ENCODE data around the gene MCU.
"Not testable (repeated sequence)": the region's sequence is repeated elsewhere in the genome, so short reads cannot be mapped to it uniquely, and the experiment has no call there.

The MCU gene

GRCh38 chr10:72686430-72686829 lies 5.5 kb upstream of the MCU start:
- not testable (repeated sequence) for DNase-seq (ENCODE audit: low read depth in 1 of 2, low spot score in 1 of 2)

GRCh38 chr10:72687035-72687434 lies 4.9 kb upstream of the MCU start:
- DNase-seq (ENCODE audit: low read depth in 1 of 2, low spot score in 1 of 2), result no peak

- DNase-seq (ENCODE audit: low read depth in 1 of 2, low spot score in 1 of 2), result no peak
Observed at GRCh38 chr10:72688208-72688651, 3.7 kb upstream of the MCU start.

- DNase-seq (ENCODE audit: low read depth in 1 of 2, low spot score in 1 of 2), result no peak
Observed at GRCh38 chr10:72689660-72690059, 2.3 kb upstream of the MCU start.

- no peak for DNase-seq (ENCODE audit: low read depth in 1 of 2, low spot score in 1 of 2)
Observed at GRCh38 chr10:72690071-72690755, 1.7 kb upstream of the MCU start.

- no peak for DNase-seq (ENCODE audit: low read depth in 1 of 2, low spot score in 1 of 2)
Observed at GRCh38 chr10:72691470-72691862, 477 bp upstream of the MCU start.

- no peak for DNase-seq (ENCODE audit: low read depth in 1 of 2, low spot score in 1 of 2)
Observed at GRCh38 chr10:72692744-72692993, 726 bp downstream of the MCU start.

GRCh38 chr10:72692994-72693781 lies 1.2 kb downstream of the MCU start:
- DNase-seq (ENCODE audit: low read depth in 1 of 2, low spot score in 1 of 2), result no peak

- DNase-seq (ENCODE audit: low read depth in 1 of 2, low spot score in 1 of 2), result no peak
Observed at GRCh38 chr10:72694476-72695369, 2.8 kb downstream of the MCU start.

- no peak for DNase-seq (ENCODE audit: low read depth in 1 of 2, low spot score in 1 of 2)
Observed at GRCh38 chr10:72695496-72695895, 3.6 kb downstream of the MCU start.

GRCh38 chr10:72697716-72698115 lies 5.8 kb downstream of the MCU start:
- no peak for DNase-seq (ENCODE audit: low read depth in 1 of 2, low spot score in 1 of 2)

GRCh38 chr10:72702465-72702864 lies 10.5 kb downstream of the MCU start:
- DNase-seq (ENCODE audit: low read depth in 1 of 2, low spot score in 1 of 2), result not testable (repeated sequence)

GRCh38 chr10:72702868-72703581 lies 11.1 kb downstream of the MCU start:
- DNase-seq (ENCODE audit: low read depth in 1 of 2, low spot score in 1 of 2), result no peak

GRCh38 chr10:72704117-72704516 lies 12.2 kb downstream of the MCU start:
- no peak for DNase-seq (ENCODE audit: low read depth in 1 of 2, low spot score in 1 of 2)

- DNase-seq (ENCODE audit: low read depth in 1 of 2, low spot score in 1 of 2), result no peak
Observed at GRCh38 chr10:72709041-72709440, 17.1 kb downstream of the MCU start.

- no peak for DNase-seq (ENCODE audit: low read depth in 1 of 2, low spot score in 1 of 2)
Observed at GRCh38 chr10:72712136-72712535, 20.2 kb downstream of the MCU start.

GRCh38 chr10:72719941-72720592 lies 28.1 kb downstream of the MCU start:
- no peak for DNase-seq (ENCODE audit: low read depth in 1 of 2, low spot score in 1 of 2)

GRCh38 chr10:72720814-72721660 lies 29.1 kb downstream of the MCU start:
- DNase-seq (ENCODE audit: low read depth in 1 of 2, low spot score in 1 of 2), result no peak

GRCh38 chr10:72727130-72727529 lies 35.2 kb downstream of the MCU start:
- no peak for DNase-seq (ENCODE audit: low read depth in 1 of 2, low spot score in 1 of 2)

- DNase-seq (ENCODE audit: low read depth in 1 of 2, low spot score in 1 of 2), result no peak
Observed at GRCh38 chr10:72728462-72728861, 36.5 kb downstream of the MCU start.

Data from stimulated activated CD4-positive, alpha-beta T cell treated with anti-CD3 and anti-CD28 coated beads, Interleukin-15, amount 100 ng/mL, for 1 hour (primary cell).